Activated B cell treated with CpG ODN at 0.5 μM for 24 hours (primary cell): ENCODE data around the gene DLGAP1. TPM values are rescaled to one million over a fixed set of nuclear protein-coding genes. Genes with fewer than 3 reads are reported as not detected.

Experiments
- ATAC-seq: fragments of 200-7000 bp; cut with Tn5 transposase; one replicate; pipeline ENCODE4 v1.10.0; 2021; ENCODE audit warnings: low read depth, mild to moderate bottlenecking, moderate library complexity
- CTCF ChIA-PET: fragments of 350-600 bp; sonication (Branson Sonifier 250); formaldehyde crosslinking; loops from one replicate; lab custom pipeline; 2021; ENCODE audit warnings: antibody characterized with exemption; lab: Charles Lee
- POLR2A ChIA-PET: fragments of 350-600 bp; sonication (Branson Sonifier 250); formaldehyde crosslinking; loops from one replicate; lab custom pipeline; 2021; ENCODE audit warnings: antibody characterized with exemption; lab: Charles Lee
- DNase-seq: peaks from one replicate; pipeline ENCODE4 v3.0.0; 2022
- H3K27ac Mint-ChIP-seq: one replicate; pipeline ENCODE4 v1.8.0; 2020; ENCODE audit warnings: mixed read lengths
- H3K27me3 Mint-ChIP-seq: one replicate; pipeline ENCODE4 v1.8.0; 2021; ENCODE audit warnings: mixed read lengths
- H3K36me3 Mint-ChIP-seq: one replicate; pipeline ENCODE4 v1.8.0; 2021; ENCODE audit warnings: low read depth, mixed read lengths
- H3K4me1 Mint-ChIP-seq: one replicate; pipeline ENCODE4 v1.8.0; 2021; ENCODE audit warnings: mixed read lengths
- H3K4me3 Mint-ChIP-seq: one replicate; pipeline ENCODE4 v1.8.0; 2020; ENCODE audit warnings: mild to moderate bottlenecking, mixed read lengths
- H3K9me3 Mint-ChIP-seq: one replicate; pipeline ENCODE4 v1.8.0; 2020; ENCODE audit warnings: mixed read lengths
- CTCF ChIP-seq: fragments of 200-600 bp; IDR thresholded peaks from one replicate; pipeline ENCODE4 v1.8.0; 2022; ENCODE audit warnings: antibody characterized with exemption, mild to moderate bottlenecking
- intact Hi-C: fragments of 100-400 bp; cut with micrococcal nuclease; formaldehyde crosslinking; loops from one replicate; pipeline ENCODE4 v1.15.1; 2024
- total RNA-seq: library from RNA; stranded (reverse); gene quantifications from 2 replicates; pipeline ENCODE4 v1.2.3, GENCODE V29; 2022

Gene DLGAP1
- total RNA-seq, 1 donor from 2014 or later: 0.18 TPM

- CTCF ChIA-PET: no interaction called here
- Mint-ChIP-seq H3K27ac (no peak overlapping the region), H3K36me3 (no peaks in the 10 kb centered on the region), H3K4me3 (no peak overlapping the region), H3K4me1 (no peaks in the 10 kb centered on the region), H3K27me3 (peaks cover 13% of the 10 kb centered on the region), H3K9me3 (no peaks in the 10 kb centered on the region)
- intact Hi-C loops: no loop called here
- ATAC-seq: no peak
- no peak for DNase-seq
- no peak for TF ChIP-seq CTCF
- POLR2A ChIA-PET: no interaction called here
Measured at GRCh38 chr18:3715231-3716080, 739.7 kb downstream of the DLGAP1 start.

- intact Hi-C loops: no loop called here
- CTCF ChIA-PET: no interaction called here
- DNase-seq: no peak
- Mint-ChIP-seq H3K9me3 (no peaks in the 10 kb centered on the region), H3K27me3 (peaks cover 13% of the 10 kb centered on the region), H3K4me3 (no peak overlapping the region), H3K36me3 (no peaks in the 10 kb centered on the region), H3K27ac (no peak overlapping the region), H3K4me1 (no peaks in the 10 kb centered on the region)
- TF ChIP-seq CTCF: no peak
- POLR2A ChIA-PET: no interaction called here
- no peak for ATAC-seq
Measured at GRCh38 chr18:3713708-3714107, 741.4 kb downstream of the DLGAP1 start.

GRCh38 chr18:3713166-3713565, 741.9 kb downstream of the DLGAP1 start:
- Mint-ChIP-seq H3K27me3 (peaks cover 17% of the 10 kb centered on the region), H3K4me3 (no peak overlapping the region), H3K36me3 (no peaks in the 10 kb centered on the region), H3K27ac (no peak overlapping the region), H3K4me1 (no peaks in the 10 kb centered on the region), H3K9me3 (no peaks in the 10 kb centered on the region)
- POLR2A ChIA-PET: no interaction called here
- DNase-seq: no peak
- TF ChIP-seq CTCF: no peak
- intact Hi-C loops: no loop called here
- ATAC-seq: no peak
- CTCF ChIA-PET: no interaction called here

GRCh38 chr18:3712491-3712890, 742.6 kb downstream of the DLGAP1 start:
- H3K36me3 Mint-ChIP-seq: no peaks in the 10 kb centered on the region
- CTCF ChIA-PET: no interaction called here
- no peak overlapping the region for H3K27ac Mint-ChIP-seq
- no peak for TF ChIP-seq CTCF
- H3K4me1 Mint-ChIP-seq: no peaks in the 10 kb centered on the region
- H3K27me3 Mint-ChIP-seq: peaks cover 19% of the 10 kb centered on the region
- no peak for ATAC-seq
- H3K9me3 Mint-ChIP-seq: no peaks in the 10 kb centered on the region
- DNase-seq: no peak
- H3K4me3 Mint-ChIP-seq: no peak overlapping the region
- intact Hi-C loops: no loop called here
- POLR2A ChIA-PET: no interaction called here

GRCh38 chr18:3710712-3711301, 744.3 kb downstream of the DLGAP1 start:
- POLR2A ChIA-PET: no interaction called here
- TF ChIP-seq CTCF: no peak
- Mint-ChIP-seq H3K27me3 (peaks cover 20% of the 10 kb centered on the region), H3K36me3 (no peaks in the 10 kb centered on the region), H3K4me1 (no peaks in the 10 kb centered on the region), H3K9me3 (no peaks in the 10 kb centered on the region), H3K27ac (no peak overlapping the region), H3K4me3 (no peak overlapping the region)
- DNase-seq (no peak), ATAC-seq (no peak)
- CTCF ChIA-PET: no interaction called here
- intact Hi-C loops: no loop called here
